Esophagus squamous epithelium (tissue), 4 donors: ENCODE data around the gene GMDS.

Experiments
- POLR2A ChIP-seq, 4 donors: fragments of 450-650 bp; IDR thresholded peaks; one replicate each; pipeline ENCODE4 v1.6.1; 2017; ENCODE audit warnings: antibody characterized with exemption in 4 of 4, mild to moderate bottlenecking in 4 of 4, moderate library complexity in 3 of 4
- TF ChIP-seq, protein P1 (sequence below), 6 experiments: fragments of 450-650 bp in 4 of 6; fragments of 200-600 bp in 2 of 6; sonication (generic) in 2 of 6; IDR thresholded peaks; one replicate each; pipeline ENCODE4 v1.5.1; 2016 to 2019; ENCODE audit warnings: antibody characterized with exemption in 6 of 6, mild to moderate bottlenecking in 4 of 6, moderate library complexity in 4 of 6

DNA sequence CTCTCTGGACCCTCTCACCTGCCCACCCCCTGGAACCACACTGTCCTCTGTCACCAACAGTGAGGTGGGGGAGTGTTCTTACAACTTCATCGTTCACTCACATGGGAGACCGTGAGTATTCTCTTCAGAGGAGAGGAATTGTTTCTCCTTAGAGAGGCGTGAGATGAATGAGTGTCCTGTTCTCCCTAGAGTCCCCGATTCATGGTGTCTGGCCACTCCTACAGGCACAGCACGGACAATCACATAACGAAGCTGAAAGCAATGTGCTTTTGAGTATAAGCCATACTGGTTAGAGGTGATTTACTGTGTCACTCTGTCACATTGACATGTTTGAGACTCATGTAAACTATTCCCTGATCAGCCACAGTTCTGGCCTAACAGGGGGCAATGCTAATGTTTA is 581.1 kb downstream of the GMDS start:
- TF ChIP-seq, protein P1, sequence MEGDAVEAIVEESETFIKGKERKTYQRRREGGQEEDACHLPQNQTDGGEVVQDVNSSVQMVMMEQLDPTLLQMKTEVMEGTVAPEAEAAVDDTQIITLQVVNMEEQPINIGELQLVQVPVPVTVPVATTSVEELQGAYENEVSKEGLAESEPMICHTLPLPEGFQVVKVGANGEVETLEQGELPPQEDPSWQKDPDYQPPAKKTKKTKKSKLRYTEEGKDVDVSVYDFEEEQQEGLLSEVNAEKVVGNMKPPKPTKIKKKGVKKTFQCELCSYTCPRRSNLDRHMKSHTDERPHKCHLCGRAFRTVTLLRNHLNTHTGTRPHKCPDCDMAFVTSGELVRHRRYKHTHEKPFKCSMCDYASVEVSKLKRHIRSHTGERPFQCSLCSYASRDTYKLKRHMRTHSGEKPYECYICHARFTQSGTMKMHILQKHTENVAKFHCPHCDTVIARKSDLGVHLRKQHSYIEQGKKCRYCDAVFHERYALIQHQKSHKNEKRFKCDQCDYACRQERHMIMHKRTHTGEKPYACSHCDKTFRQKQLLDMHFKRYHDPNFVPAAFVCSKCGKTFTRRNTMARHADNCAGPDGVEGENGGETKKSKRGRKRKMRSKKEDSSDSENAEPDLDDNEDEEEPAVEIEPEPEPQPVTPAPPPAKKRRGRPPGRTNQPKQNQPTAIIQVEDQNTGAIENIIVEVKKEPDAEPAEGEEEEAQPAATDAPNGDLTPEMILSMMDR (IDR thresholded peaks at IDR 0.05): no peak
- TF ChIP-seq POLR2A (IDR thresholded peaks at IDR 0.05): no peak
